Kidney epithelial cell (primary cell): ENCODE measurements around the gene LRRC47. TPM values are rescaled to one million over a fixed set of nuclear protein-coding genes. Genes with fewer than 3 reads are reported as not detected.

Source experiments
- DNase-seq: peaks from one replicate; pipeline ENCODE4 v3.0.0-alpha.2; 2010; ENCODE audit warnings: low read depth
- H3K27me3 ChIP-seq: 2 replicates; pipeline ENCODE4 v1.6.0; 2011; ENCODE audit warnings: low read length; ENCODE audit not compliant: control insufficient read depth, insufficient read depth
- H3K36me3 ChIP-seq: 2 replicates; pipeline ENCODE4 v1.5.1; 2011; ENCODE audit warnings: low read length; ENCODE audit not compliant: control insufficient read depth, insufficient read depth
- H3K4me3 ChIP-seq: 2 replicates; pipeline ENCODE4 v1.5.1; 2011; ENCODE audit warnings: low read depth, mild to moderate bottlenecking, control low read depth, low read length
- CTCF ChIP-seq: IDR thresholded peaks from 2 replicates; pipeline ENCODE4 v1.5.1; 2011; ENCODE audit warnings: mild to moderate bottlenecking, moderate library complexity, low read length, control low read depth, inconsistent platforms; ENCODE audit not compliant: insufficient read depth, poor library complexity, severe bottlenecking
- total RNA-seq: library from RNA; depleted of rRNA; stranded (reverse); fragments of >200 nt; gene quantifications from 2 replicates; pipeline ENCODE4 v1.2.3, GENCODE V29; 2015

LRRC47 gene
- total RNA-seq, 1 donor from 2014 or later = 55.9 TPM

- no peak for TF ChIP-seq CTCF
- Histone ChIP-seq H3K4me3 (no peak overlapping the region), H3K27me3 (peaks cover 23% of the 10 kb centered on the region), H3K36me3 (no peaks in the 10 kb centered on the region)
- DNase-seq = no peak
Observed at GRCh38 chr1:3735027-3735681, 61.1 kb downstream of the LRRC47 start.

DNA sequence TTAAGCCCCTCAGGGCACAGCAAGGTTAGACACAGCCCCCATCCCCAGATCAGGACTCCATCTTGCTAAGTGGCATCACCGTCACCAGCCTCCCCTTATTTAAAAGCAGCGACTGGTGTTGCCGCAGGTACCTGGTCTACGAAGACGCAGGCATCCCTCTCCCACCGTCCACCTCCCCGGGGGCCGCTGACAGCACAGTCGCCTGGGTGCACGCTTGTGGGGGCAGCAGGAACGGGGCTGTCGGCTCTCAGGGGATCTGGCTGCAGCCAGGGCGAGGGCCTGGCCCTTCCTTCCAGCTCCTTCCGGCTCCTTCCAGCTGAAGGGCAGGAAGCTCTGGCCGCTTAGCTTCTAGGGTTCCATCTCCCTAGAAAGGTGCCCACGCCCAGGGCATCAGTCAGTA, 61.7 kb downstream of the LRRC47 start:
- Histone ChIP-seq H3K36me3 (no peaks in the 10 kb centered on the region), H3K4me3 (no peak overlapping the region), H3K27me3 (peaks cover 29% of the 10 kb centered on the region)
- TF ChIP-seq CTCF = no peak
- no peak for DNase-seq

GRCh38 chr1:3733883-3734589, 62.3 kb downstream of the LRRC47 start:
- Histone ChIP-seq H3K36me3 (no peaks in the 10 kb centered on the region), H3K4me3 (no peak overlapping the region), H3K27me3 (peaks cover 31% of the 10 kb centered on the region)
- no peak for DNase-seq
- TF ChIP-seq CTCF = no peak

DNA sequence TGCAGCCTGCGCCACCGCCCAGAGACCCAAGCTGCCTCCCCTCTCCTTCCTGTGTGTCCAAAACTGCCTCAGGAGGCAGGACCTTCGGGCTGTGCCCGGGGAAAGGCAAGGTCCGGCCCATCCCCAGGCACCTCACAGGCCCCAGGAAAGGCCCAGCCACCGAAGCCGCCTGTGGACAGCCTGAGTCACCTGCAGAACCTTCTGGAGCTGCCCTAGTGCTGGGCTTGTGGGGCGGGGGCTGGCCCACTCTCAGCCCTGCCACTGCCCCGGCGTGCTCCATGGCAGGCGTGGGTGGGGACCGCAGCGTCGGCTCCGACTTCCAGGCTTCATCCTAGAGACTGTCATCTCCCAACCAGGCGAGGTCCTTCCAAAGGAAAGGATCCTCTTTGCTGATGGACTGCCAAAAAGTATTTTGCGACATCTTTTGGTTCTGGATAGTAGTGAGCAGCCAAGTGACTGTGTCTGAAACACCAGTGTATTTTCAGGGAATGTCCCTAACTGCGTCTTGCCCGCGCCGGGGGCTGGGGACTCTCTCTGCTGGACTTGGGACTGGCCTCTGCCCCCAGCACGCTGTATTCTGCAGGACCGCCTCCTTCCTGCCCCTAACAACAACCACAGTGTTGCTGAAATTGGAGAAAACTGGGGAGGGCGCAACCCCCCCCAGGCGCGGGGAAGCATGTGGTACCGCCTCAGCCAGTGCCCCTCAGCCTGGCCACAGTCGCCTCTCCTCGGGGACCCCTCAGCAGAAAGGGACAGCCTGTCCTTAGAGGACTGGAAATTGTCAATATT, 63.0 kb downstream of the LRRC47 start:
- no peaks in the 10 kb centered on the region for H3K36me3 ChIP-seq
- no peak for TF ChIP-seq CTCF
- no peak overlapping the region for H3K4me3 ChIP-seq
- H3K27me3 ChIP-seq = peaks cover 31% of the 10 kb centered on the region
- DNase-seq = no peak

DNA sequence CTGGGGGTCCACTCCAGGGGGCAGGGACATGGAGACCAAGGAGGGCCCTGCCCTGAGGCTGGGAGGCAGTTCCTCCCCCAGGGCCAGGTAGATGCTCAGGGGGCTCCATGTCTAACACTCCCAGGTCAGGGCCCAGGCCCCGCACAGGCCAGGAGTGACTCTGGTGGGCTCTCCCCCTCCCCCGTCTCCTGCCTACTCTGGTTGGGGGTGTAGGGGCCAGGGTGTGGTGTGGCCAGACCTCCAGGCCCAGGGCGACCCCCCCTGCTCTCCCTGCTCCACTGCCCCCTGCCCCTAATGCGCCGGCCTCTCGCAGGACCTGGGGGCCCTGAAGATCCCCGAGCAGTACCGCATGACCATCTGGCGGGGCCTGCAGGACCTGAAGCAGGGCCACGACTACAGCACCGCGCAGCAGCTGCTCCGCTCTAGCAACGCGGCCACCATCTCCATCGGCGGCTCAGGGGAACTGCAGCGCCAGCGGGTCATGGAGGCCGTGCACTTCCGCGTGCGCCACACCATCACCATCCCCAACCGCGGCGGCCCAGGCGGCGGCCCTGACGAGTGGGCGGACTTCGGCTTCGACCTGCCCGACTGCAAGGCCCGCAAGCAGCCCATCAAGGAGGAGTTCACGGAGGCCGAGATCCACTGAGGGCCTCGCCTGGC, 63.7 kb downstream of the LRRC47 start:
- Histone ChIP-seq H3K27me3 (peaks cover 37% of the 10 kb centered on the region), H3K36me3 (no peaks in the 10 kb centered on the region), H3K4me3 (no peak overlapping the region)
- TF ChIP-seq CTCF = no peak
- no peak for DNase-seq
